HEK293 (cell line): ENCODE results near the gene ATOH8.

Experiments
- CTCF ChIA-PET: fragments of 350-600 bp; formaldehyde crosslinking; extraction: SDS; loops from one replicate; lab custom pipeline; 2021; ENCODE audit warnings: antibody characterized with exemption; lab: Yijun Ruan, JAX
- POLR2A ChIA-PET: fragments of 300-600 bp; formaldehyde crosslinking; extraction: SDS; loops from one replicate; lab custom pipeline; 2020; ENCODE audit warnings: antibody characterized with exemption, inconsistent platforms; lab: Yijun Ruan, JAX
- H3K27ac ChIP-seq: fragments of 200-500 bp; sonication (Bioruptor generic); 2 replicates; pipeline ENCODE4 v1.5.1; 2014; ENCODE audit warnings: low read depth, low read length, control low read depth, inconsistent platforms; ENCODE audit errors: extremely low read depth
- H3K36me3 ChIP-seq, 2 experiments: fragments of 200-500 bp in 1 of 2; sonication (Bioruptor generic) in 1 of 2; 1 replicate in 1 of 2; 2 replicates in 1 of 2; pipeline ENCODE4 v1.5.1; 2014 to 2017; ENCODE audit warnings: inconsistent platforms in 2 of 2, low read length in 2 of 2; ENCODE audit not compliant: control insufficient read depth in 2 of 2, insufficient read depth in 1 of 2
- H3K4me1 ChIP-seq: fragments of 200-500 bp; sonication (Bioruptor generic); 2 replicates; pipeline ENCODE4 v1.5.1; 2014; ENCODE audit warnings: mild to moderate bottlenecking, low read length, inconsistent platforms; ENCODE audit not compliant: control insufficient read depth, insufficient read depth
- H3K4me3 ChIP-seq: 2 replicates; pipeline ENCODE4 v1.5.1; 2011; ENCODE audit warnings: low read depth, mild to moderate bottlenecking, control low read depth, low read length, moderate library complexity
- H3K9me3 ChIP-seq: fragments of 200-500 bp; sonication (Bioruptor generic); 2 replicates; pipeline ENCODE4 v1.5.1; 2014; ENCODE audit warnings: low read depth, low read length, inconsistent platforms; ENCODE audit not compliant: control insufficient read depth, insufficient read depth
- KLF1 ChIP-seq: fragments of 450-650 bp; formaldehyde crosslinking; IDR thresholded peaks from 2 replicates; pipeline ENCODE4 v1.5.1; 2016; ENCODE audit warnings: missing biosample characterization, missing genetic modification characterization
- WT1 ChIP-seq: fragments of 450-650 bp; formaldehyde crosslinking; IDR thresholded peaks from 2 replicates; pipeline ENCODE4 v1.5.1; 2016; ENCODE audit warnings: missing biosample characterization, missing genetic modification characterization
- YY2 ChIP-seq: fragments of 450-650 bp; formaldehyde crosslinking; IDR thresholded peaks from 2 replicates; pipeline ENCODE4 v1.5.1; 2016; ENCODE audit warnings: missing biosample characterization, missing genetic modification characterization
- ZFP41 ChIP-seq: fragments of 450-650 bp; formaldehyde crosslinking; IDR thresholded peaks from 2 replicates; pipeline ENCODE4 v1.5.1; 2016; ENCODE audit warnings: missing biosample characterization, missing genetic modification characterization, borderline replicate concordance
- ZNF148 ChIP-seq: fragments of 450-650 bp; formaldehyde crosslinking; IDR thresholded peaks from 2 replicates; pipeline ENCODE4 v1.5.0; 2017; ENCODE audit warnings: missing biosample characterization, missing genetic modification characterization, borderline replicate concordance
- ZNF202 ChIP-seq: fragments of 450-650 bp; formaldehyde crosslinking; IDR thresholded peaks from 2 replicates; pipeline ENCODE4 v1.5.1; 2016; ENCODE audit warnings: missing biosample characterization, missing genetic modification characterization, borderline replicate concordance
- ZNF24 ChIP-seq: fragments of 450-650 bp; formaldehyde crosslinking; IDR thresholded peaks from 2 replicates; pipeline ENCODE4 v1.5.1; 2016; ENCODE audit warnings: missing biosample characterization, missing genetic modification characterization
- ZNF366 ChIP-seq: fragments of 450-650 bp; formaldehyde crosslinking; conservative IDR thresholded peaks from 2 replicates; pipeline ENCODE4 v1.5.1; 2016; ENCODE audit warnings: missing biosample characterization, missing genetic modification characterization
- ZNF561 ChIP-seq: fragments of 450-650 bp; IDR thresholded peaks from 2 replicates; pipeline ENCODE4 v1.5.1; 2018; ENCODE audit warnings: missing biosample characterization, missing genetic modification characterization, borderline replicate concordance
- ZNF777 ChIP-seq: fragments of 450-650 bp; formaldehyde crosslinking; IDR thresholded peaks from 2 replicates; pipeline ENCODE4 v1.5.1; 2017; ENCODE audit warnings: missing biosample characterization, missing genetic modification characterization, borderline replicate concordance
- TF ChIP-seq, protein P1 (sequence below): fragments of 450-650 bp; formaldehyde crosslinking; IDR thresholded peaks from 2 replicates; pipeline ENCODE4 v1.5.1; 2016; ENCODE audit warnings: missing biosample characterization, missing genetic modification characterization
- TF ChIP-seq, protein P2 (sequence below): fragments of 450-650 bp; IDR thresholded peaks from 2 replicates; pipeline ENCODE4 v1.5.1; 2018; ENCODE audit warnings: missing biosample characterization, missing genetic modification characterization

The ATOH8 gene

GRCh38 chr2:85807756-85808155 lies 54.0 kb downstream of the ATOH8 start:
- no peaks in the 10 kb centered on the region for H3K9me3 ChIP-seq
- H3K4me3 ChIP-seq, result no peak overlapping the region
- TF ChIP-seq ZNF148 (tag by site-specific recombination) (no peak), ZNF366 (tag by site-specific recombination) (no peak), ZFP41 (tag by site-specific recombination) (no peak), WT1 (tag by site-specific recombination) (no peak), ZNF561 (tag by site-specific recombination) (no peak)
- TF ChIP-seq, protein P1, sequence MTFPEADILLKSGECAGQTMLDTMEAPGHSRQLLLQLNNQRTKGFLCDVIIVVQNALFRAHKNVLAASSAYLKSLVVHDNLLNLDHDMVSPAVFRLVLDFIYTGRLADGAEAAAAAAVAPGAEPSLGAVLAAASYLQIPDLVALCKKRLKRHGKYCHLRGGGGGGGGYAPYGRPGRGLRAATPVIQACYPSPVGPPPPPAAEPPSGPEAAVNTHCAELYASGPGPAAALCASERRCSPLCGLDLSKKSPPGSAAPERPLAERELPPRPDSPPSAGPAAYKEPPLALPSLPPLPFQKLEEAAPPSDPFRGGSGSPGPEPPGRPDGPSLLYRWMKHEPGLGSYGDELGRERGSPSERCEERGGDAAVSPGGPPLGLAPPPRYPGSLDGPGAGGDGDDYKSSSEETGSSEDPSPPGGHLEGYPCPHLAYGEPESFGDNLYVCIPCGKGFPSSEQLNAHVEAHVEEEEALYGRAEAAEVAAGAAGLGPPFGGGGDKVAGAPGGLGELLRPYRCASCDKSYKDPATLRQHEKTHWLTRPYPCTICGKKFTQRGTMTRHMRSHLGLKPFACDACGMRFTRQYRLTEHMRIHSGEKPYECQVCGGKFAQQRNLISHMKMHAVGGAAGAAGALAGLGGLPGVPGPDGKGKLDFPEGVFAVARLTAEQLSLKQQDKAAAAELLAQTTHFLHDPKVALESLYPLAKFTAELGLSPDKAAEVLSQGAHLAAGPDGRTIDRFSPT (tag by site-specific recombination), result no peak
- TF ChIP-seq, protein P2, sequence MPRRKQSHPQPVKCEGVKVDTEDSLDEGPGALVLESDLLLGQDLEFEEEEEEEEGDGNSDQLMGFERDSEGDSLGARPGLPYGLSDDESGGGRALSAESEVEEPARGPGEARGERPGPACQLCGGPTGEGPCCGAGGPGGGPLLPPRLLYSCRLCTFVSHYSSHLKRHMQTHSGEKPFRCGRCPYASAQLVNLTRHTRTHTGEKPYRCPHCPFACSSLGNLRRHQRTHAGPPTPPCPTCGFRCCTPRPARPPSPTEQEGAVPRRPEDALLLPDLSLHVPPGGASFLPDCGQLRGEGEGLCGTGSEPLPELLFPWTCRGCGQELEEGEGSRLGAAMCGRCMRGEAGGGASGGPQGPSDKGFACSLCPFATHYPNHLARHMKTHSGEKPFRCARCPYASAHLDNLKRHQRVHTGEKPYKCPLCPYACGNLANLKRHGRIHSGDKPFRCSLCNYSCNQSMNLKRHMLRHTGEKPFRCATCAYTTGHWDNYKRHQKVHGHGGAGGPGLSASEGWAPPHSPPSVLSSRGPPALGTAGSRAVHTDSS (tag by site-specific recombination), result no peak
- H3K4me1 ChIP-seq, result no peaks in the 10 kb centered on the region
- CTCF ChIA-PET, result interaction anchor here (0.6 to 0.9 kb wide), 4 partner anchors 20 to 809 kb away, joined by 3 to 5 read pairs (median 4); no protein-coding TSS in a partner anchor
- no peaks in the 10 kb centered on the region for H3K36me3 ChIP-seq
- POLR2A ChIA-PET, result no interaction called here
- no peak overlapping the region for H3K27ac ChIP-seq

DNA sequence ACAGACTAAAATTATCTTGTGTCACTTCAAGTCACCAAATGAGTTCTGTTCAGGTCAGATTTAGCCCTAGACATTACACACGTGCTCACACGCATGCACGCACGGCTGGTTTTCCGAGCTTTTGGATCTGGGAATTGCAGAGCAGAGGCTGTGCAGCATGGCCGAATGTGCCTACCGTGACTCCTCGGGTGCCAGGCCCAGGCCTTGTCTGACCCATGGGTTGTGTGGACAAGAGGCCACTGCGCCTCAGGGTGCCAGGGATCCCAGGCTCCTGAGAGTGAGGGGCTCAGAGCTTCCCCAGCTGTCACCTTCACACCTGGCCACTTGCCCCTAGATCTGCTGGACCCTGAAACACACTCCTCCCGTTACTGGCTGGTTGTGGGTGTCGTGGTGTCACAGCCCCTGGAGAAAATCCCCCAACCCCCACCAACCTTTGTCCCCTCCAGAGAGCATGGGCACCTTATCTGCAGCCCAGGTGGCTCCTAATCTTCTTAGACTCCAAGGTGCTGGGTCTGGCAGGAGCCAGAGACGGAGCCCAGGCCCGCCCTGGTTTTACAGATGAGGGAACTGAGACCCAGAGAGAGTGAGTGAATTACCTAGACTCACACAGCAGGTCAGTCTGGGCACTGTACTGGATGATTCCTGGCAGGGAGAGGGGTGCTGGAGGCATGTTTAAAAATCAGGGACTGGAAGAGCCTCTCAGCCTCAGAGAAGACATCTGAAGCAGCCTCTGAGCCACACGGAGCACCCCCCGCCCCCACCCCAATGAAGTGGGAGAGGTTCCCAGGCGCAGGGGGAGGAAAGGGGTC lies 56.8 kb downstream of the ATOH8 start:
- no peak overlapping the region for H3K27ac ChIP-seq
- ChIA-PET CTCF (interaction anchor here (0.6 to 7.6 kb wide), 8 partner anchors 10 to 173 kb away, joined by 4 to 141 read pairs (median 6); no protein-coding TSS in a partner anchor), POLR2A (no interaction called here)
- no peaks in the 10 kb centered on the region for H3K36me3 ChIP-seq
- H3K9me3 ChIP-seq, result no peaks in the 10 kb centered on the region
- TF ChIP-seq YY2 (tag by site-specific recombination) (no peak), KLF1 (tag by site-specific recombination) (no peak), ZNF202 (no peak), ZNF24 (tag by site-specific recombination) (no peak), ZNF777 (tag by site-specific recombination) (no peak)
- TF ChIP-seq, protein P1 (tag by site-specific recombination), result no peak
- H3K4me1 ChIP-seq, result no peaks in the 10 kb centered on the region
- H3K4me3 ChIP-seq, result no peak overlapping the region
